Stimulated activated CD8-positive, alpha-beta memory T cell treated with anti-CD3 and anti-CD28 coated beads, Interleukin-12 subunit alpha, Interleukin-12 subunit beta, amount 100 ng/mL, for 24 hours (primary cell): ENCODE results near the gene SLC15A2.
"Not testable (repeated sequence)": the region's sequence is repeated elsewhere in the genome, so short reads cannot be mapped to it uniquely, and the experiment has no call there.

Experiments used
- DNase-seq: peaks from one replicate; pipeline ENCODE4 v3.0.0-alpha.2; 2020; ENCODE audit errors: extremely low read depth

Gene SLC15A2, protein sequence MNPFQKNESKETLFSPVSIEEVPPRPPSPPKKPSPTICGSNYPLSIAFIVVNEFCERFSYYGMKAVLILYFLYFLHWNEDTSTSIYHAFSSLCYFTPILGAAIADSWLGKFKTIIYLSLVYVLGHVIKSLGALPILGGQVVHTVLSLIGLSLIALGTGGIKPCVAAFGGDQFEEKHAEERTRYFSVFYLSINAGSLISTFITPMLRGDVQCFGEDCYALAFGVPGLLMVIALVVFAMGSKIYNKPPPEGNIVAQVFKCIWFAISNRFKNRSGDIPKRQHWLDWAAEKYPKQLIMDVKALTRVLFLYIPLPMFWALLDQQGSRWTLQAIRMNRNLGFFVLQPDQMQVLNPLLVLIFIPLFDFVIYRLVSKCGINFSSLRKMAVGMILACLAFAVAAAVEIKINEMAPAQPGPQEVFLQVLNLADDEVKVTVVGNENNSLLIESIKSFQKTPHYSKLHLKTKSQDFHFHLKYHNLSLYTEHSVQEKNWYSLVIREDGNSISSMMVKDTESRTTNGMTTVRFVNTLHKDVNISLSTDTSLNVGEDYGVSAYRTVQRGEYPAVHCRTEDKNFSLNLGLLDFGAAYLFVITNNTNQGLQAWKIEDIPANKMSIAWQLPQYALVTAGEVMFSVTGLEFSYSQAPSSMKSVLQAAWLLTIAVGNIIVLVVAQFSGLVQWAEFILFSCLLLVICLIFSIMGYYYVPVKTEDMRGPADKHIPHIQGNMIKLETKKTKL

DNA sequence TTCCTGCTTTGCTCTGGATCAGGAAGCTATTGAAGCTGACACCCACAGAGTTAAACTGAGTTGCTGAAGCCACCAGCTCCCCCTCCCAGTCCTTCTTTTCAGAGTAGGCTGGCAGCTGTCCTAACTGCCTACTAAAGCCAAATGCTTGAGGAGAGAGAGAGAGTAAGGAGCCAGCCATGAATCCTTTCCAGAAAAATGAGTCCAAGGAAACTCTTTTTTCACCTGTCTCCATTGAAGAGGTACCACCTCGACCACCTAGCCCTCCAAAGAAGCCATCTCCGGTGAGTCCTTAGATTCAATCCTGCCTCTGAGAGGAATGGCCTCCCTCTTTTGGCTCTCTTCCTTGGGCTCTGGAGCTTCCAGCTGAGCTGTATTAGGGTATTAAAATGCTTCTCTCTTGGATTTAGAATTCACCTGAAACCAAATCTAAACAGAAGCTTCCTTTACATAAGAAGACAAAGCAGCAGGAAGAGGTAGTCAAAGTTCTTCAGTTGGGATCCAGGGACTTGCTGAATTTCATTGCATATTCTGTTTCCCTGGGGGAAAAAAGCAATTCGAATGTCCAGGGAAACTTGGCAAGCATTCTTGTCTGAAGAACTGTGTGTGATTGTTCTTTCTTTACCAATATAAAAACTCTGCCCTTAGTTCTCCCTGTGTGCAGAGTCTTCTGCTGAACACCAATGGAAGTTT is at the start of gene SLC15A2:
Gene SLC15A2 (plus strand): TSS at position 101 of the 690 bp plus-strand sequence. CDS start 76 bp downstream, at position 177.
- no peak for DNase-seq

DNA sequence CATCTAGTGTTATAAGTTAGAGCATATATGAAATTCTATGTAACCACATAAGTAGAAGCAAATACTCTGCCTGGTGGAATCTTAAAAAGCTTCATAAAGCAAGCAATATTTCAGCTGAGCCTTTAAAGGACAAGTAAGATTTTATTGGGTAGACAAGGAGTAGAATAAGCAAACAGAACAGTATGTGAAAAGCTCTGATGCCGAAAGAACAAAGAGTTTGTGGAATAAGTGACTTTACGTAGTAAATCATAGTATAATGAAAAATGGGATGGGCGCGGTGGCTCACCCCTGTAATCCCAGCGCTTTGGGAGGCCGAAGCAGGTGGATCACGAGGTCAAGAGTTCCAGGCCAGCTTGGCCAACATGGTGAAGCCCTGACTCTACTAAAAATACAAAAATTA is 49.3 kb upstream of the SLC15A2 start:
- DNase-seq: no peak

DNA sequence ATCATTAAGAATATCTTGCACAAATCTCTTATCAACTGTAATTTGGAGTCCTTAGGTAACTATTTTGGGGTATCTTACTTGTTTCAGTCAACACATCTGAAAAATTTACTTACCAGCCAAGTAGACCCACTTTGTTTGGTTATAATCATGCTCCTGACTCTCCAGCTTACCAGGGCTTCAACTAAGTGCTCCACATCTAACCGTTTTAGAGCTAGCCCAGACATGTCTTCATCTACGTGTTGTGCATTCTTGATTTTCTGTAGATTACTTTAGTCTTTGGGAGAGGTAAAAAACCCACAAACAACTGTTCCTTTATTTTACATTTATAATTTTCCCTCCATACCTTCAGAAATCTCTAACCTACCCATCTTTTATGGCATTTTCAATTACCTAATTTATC is 41.9 kb upstream of the SLC15A2 start:
- no peak for DNase-seq

DNA sequence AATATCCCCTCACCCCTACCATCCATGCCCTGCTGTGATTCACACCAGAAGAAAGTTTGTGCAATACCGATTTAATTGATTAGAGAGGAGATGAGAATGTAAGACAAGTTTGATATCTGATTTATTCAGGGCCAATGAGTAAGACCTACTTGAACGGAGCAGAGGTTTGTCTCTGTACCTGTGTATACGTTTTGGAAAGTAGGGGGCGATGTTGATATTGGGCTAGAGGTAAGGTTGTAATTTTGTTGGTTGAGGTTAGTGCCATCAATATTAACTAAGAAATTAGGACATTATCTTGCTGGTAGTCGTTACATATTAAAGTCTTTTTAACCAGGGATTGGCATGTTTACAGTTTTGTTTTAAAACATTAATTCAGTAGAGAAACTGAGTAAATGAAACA is 38.6 kb upstream of the SLC15A2 start:
- no peak for DNase-seq

DNA sequence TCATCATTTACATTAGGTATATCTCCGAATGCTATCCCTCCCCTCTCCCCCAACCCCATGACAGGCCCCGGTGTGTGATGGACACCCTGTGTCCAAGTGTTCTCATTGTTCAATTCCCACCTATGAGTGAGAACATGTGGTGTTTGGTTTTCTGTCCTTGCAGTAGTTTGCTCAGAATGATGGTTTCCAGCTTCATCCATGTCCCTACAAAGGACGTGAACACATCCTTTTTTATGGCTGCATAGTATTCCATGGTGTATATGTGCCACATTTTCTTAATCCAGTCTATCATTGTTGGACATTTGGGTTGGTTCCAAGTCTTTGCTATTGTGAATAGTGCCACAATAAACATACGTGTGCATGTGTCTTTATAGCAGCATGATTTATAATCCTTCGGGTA is 36.4 kb upstream of the SLC15A2 start:
- DNase-seq: not testable (repeated sequence)

DNA sequence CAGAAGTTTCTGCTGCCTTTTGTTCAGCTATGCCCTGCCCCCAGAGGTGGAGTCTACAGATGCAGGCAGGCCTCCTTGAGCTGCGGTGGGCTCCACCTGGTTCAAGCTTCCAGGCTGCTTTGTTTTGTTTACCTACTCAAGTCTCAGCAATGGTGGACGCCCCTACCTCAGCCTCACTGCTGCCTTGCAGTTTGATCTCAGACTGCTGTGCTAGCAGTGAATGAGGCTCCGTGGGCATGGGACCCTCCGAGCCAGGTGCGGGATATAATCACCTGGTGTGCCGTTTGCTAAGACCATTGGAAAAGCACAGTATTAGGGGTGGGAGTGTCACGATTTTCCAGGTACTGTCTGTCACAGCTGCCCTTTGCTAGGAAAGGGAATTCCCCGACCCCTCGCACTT is 31.0 kb upstream of the SLC15A2 start:
- DNase-seq: not testable (repeated sequence)

DNA sequence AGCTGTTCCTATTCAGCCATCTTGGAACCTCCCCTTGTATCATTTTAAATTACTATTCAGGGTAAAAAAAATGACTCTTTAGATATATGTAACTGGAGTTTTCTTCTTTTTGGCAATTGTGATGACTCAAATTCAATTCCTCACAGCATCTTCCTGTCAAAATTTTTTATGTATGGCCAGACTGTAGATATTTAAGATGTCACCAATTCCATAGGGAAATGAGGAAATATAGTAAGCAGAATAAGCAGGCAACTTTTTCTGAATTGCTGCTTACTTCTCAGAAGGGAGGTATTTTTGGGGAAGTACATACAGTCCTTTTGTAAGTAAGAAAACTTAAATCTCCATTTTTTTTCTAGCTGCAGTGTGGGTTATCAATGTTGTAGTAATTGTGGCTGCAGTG is 30.4 kb upstream of the SLC15A2 start:
- DNase-seq: no peak

DNA sequence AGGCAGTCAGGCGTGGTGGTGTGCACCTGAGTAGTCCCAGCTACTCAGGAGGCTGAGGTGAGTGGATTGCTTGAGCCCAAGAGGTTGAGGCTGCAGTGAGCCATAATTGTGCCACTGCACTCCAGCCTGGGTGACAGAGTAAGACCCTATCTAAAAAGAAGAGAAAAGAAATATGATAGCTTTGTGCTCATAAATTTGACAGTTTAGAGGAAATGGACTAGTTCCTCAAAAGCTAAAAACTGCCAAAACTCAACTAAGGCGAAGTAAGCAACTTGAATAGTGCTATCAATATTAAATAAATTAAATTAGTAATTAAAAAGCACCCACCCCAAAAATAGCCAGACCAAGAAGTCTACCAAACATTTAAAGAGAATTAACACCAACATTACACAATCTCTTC is 24.5 kb upstream of the SLC15A2 start:
- no peak for DNase-seq

DNA sequence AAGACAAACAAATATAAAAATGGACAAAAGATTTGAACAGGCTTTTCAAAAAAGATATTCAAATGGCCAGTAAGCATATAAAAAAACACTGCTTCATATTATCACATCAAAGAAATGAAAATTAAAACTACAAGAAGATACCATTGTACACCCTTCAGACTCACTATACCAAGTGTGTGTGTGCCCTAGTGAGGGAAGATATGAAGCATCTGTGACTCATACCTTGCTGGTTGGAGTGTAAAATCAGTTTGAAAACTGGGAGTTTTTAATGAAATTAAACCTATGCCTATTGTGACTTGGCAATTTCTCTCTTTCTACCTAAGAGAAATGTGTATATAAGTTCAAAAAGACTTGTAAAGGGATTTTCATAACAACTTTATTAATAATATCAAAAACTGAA is 23.5 kb upstream of the SLC15A2 start:
- no peak for DNase-seq

DNA sequence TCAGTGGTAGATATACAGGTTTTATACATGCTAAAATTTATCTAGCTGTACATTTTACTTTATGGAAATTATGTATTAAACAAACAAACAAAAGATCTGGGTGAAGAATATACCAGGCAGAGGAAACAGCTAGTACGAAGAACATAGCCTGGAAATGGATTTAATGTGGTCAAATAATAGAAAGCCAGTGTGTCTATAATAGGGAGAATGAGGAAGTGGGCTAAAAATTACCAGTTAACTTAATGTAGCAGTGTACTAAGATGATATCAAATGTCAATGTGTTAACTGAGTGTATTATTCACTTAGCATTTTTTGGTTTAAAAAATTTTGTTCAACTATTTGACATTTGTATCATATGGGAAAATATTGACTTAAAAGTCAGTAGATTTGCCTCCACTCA is 22.8 kb upstream of the SLC15A2 start:
- no peak for DNase-seq

DNA sequence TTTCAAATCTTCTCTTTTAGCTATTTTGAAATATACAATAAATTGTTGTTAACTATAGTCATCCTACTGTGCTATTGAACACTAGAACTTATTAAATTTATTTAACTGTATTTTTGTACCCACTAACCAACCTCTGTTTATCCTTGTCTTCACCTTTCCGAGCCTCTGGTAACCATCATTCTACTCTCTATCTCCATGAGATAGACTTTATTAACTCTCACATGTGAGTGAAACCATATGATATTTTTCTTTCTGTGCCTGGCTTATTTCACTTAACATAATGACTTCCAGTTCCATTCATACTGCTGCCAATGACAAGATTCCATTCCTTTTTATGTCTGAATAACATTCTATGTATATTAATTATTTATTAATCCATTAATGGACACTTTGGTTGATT is 15.8 kb upstream of the SLC15A2 start:
- DNase-seq: no peak

DNA sequence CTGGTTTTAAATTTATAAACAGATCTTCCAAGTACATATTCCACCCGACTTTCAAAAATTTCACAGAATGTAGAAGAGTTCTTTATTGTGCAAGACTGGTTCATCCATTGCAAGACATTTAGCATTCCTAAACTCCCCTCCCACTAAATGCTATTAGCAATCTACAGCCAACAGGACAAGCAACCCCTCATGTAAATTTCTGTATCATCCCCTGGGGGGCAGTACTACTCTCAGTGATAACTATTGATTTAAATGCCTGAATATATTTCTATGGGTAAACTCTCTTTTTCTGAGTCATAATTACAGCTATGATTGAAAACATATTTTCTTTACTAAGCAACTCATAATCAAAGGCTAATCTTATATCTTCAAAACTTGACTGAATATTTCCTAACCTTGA is 10.7 kb upstream of the SLC15A2 start:
- no peak for DNase-seq

DNA sequence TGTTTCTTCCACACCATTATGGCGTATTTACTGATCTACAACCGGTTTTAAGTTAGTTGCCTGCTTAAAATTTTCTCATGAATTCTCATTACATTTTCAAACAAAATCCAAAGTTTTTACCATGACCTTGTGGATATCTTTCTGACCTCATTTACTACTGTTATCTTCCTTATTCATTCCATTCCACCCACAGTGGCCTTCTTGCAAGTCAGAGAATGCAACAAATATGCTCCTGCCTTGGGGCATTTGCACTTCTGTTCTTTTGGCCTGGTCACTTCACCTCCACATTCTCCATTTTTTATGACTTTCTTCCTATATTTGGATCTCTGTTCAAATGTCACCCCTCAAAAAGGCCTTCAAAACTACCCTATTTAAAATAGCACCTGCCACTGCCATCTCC is 8.8 kb upstream of the SLC15A2 start:
- no peak for DNase-seq

DNA sequence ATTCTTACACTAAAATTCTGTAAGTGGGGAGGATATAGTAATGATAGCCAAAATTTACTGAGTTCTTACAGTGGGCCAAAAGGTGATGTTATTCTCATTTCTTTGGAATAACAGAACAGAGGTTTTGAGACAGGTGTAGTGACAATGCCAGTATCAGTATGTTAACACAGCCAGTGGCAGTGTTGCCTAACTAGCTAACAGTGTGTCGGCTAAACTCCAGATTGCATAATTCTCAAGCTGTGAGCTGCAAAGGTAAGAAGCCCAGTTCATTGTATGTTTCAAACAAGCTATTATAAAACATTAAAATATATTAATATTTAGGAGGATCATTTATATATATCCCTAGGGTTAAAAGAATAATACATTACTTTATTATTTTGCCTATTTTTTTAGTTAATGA is 920 bp downstream of the SLC15A2 start:
- no peak for DNase-seq

DNA sequence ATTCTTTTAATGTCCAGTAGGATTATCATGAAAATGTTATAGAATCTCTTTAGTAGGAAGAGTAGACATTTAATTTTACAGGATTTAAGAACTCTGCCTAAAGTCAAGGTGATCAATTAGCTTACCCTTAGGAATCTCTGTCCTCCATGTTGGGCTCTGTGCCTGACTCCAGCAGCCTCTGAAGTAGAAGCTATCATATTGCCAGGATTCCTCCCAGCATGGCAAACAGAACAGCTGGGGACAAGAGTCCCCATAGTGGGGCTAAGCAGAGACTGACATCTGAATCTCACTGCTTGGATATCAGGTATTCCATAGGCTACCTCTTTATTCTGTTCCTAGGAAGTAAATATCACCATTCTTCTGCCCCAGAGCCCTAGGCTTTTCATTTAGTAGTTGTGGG is 1.5 kb downstream of the SLC15A2 start:
- DNase-seq: no peak

DNA sequence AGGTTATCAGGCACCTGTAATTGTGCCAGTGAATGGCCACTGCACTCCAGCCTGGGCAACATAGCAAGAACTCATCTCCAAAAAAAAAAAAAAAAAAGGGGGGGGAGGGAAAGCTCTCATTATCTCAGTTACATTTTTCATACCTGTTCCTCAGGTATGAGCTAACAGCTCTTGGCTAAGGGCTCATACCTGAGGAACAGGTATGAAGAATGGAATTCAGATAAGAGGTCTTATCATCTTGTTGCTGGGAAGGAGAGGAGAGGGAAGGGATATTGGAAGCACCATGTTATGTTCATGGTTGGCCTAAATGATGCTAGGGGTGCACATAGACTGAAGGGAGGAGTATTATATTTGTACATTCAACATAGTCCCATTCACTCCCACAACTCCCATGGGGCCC is 2.6 kb downstream of the SLC15A2 start:
- DNase-seq: no peak

DNA sequence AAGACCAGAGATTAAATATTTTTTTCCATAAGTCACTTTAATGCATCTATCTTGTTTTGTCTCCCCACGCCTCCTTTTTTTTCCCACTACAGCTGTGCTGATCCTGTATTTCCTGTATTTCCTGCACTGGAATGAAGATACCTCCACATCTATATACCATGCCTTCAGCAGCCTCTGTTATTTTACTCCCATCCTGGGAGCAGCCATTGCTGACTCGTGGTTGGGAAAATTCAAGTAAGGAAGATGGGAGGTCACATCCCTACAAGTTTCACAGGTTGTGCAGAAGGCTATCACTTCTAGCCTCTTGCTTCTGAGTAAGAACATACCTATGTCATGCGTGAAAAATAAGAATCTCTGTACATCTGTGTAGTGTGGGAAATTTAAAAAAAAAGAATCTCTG is 3.1 kb downstream of the SLC15A2 start:
- DNase-seq: no peak

DNA sequence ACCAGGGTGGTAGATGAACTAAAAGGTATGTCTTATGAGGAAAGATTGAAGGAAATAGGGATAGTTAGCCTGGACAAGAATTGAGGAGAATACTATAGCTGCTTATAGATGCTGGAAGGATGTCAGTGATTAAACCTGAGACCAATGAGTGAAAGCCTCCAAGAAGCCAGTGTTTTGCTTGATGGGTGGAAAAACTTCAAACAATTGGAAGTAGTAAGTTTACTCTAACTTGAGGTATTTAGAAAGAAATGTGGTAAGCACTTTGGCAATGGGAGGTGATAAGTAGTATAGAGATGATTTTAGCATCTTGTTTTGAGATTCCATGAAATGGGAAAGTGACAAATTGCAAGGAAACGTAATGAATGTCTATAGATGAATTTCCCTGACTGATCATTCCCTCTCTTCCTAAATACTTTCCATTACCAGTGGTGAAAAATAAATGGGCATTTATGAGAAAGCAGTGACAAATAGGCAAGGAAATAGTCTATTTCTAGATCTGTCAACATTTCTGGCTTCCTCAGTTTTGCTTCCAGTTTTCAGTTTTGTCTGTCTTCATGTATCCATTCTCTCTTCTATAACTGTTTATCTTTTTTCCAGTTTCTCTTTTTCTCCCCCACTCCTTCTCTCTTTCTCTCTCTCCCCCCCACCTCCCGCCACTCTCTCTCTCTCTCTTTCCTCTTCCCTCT is 19.2 kb downstream of the SLC15A2 start:
- no peak for DNase-seq

DNA sequence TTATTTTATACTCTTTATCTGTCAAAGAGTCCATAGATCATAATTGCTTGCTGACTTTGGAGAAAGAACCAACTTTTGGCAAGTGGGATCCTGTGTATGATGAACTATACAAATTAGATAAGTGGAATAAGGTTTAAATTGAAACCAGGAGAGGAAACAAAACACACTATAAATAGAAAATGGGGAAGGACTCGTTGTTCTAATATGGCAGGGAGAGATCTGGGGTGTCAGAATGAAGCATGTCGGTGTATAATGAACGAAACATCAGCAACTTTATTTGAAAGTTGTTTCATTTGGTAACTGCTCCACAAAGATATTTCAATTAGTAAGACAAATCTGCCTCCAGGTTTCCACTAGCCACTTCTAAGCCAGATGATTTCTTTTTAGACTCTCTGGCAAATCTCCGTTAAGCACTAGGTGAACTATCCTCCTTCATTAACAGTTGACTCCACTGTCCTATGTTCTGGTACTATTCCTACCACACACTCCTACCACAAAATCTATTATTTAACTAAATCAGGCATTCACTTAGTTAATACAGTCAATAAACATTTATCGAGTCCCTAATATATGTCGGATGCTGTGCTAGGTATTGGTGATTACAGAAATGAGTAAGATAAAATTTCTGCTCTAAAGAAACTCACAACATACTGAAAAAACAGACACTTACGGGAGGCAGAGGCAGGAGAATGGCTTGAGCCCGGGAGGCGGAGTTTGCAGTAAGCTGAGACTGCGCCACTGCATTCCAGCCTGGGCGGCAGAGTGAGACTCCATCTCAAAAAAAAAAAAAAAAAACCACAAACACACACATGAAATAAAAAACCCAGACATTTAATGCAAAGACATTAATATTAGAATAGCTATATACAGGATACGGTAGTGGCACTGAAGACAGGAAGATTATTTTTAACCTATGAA is 20.1 kb downstream of the SLC15A2 start:
- DNase-seq: no peak

DNA sequence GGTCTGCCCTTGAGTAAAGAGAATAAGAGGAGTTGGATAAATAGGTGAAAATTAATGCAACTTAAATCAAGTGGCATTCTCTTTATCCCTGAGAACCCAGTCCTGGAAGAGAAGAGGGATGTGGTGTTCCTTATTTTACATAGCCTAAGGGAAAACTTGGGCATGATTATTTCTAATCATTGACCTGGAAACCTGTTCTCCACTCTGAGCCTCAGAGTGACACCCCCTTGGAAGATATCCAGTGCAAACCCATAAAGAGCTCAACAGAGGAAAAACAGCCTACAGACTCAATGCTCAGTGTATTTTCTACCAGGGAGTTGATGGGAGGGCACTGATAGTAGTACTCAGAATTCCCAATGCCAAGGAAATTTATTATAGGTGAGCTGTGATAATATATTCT is 22.0 kb downstream of the SLC15A2 start:
- no peak for DNase-seq
